ENCODE results near the gene EXOSC7.
A peak's percentile ranks its signal among the peaks of the same experiment; 100 is the strongest.
"Not testable (repeated sequence)": the region's sequence is repeated elsewhere in the genome, so short reads cannot be mapped to it uniquely, and the experiment has no call there.

The EXOSC7 gene

GRCh38 chr3:44976002-44976815 lies at the start of gene EXOSC7, which contains the start of gene ZDHHC3:
Gene EXOSC7, plus strand, starts transcription at chr3:44976244. Its CDS starts 34 bp downstream, at chr3:44976278.
Gene ZDHHC3, minus strand, starts transcription at chr3:44976174. Its CDS starts 16,738 bp downstream, at chr3:44959436.
- peak; percentile 86 for DNase-seq

GRCh38 chr3:44926921-44927320 lies 49.1 kb upstream of the EXOSC7 start:
- DNase-seq, result no peak

- no peak for DNase-seq
Observed at GRCh38 chr3:44927371-44927770, 48.7 kb upstream of the EXOSC7 start.

GRCh38 chr3:44929782-44930181 lies 46.3 kb upstream of the EXOSC7 start:
- no peak for DNase-seq

- DNase-seq, result no peak
Observed at GRCh38 chr3:44930911-44931310, 45.1 kb upstream of the EXOSC7 start.

GRCh38 chr3:44931791-44932190 lies 44.3 kb upstream of the EXOSC7 start:
- DNase-seq, result no peak

- no peak for DNase-seq
Observed at GRCh38 chr3:44932271-44932670, 43.8 kb upstream of the EXOSC7 start.

- DNase-seq, result no peak
Observed at GRCh38 chr3:44932986-44933944, 42.8 kb upstream of the EXOSC7 start.

- no peak for DNase-seq
Observed at GRCh38 chr3:44939581-44940036, 36.4 kb upstream of the EXOSC7 start.

- no peak for DNase-seq
Observed at GRCh38 chr3:44942202-44942921, 33.7 kb upstream of the EXOSC7 start.

- no peak for DNase-seq
Observed at GRCh38 chr3:44948239-44948638, 27.8 kb upstream of the EXOSC7 start.

- not testable (repeated sequence) for DNase-seq
Observed at GRCh38 chr3:44949770-44950169, 26.3 kb upstream of the EXOSC7 start.

- no peak for DNase-seq
Observed at GRCh38 chr3:44950275-44950734, 25.7 kb upstream of the EXOSC7 start.

- DNase-seq, result no peak
Observed at GRCh38 chr3:44952689-44953088, 23.4 kb upstream of the EXOSC7 start.

- DNase-seq, result no peak
Observed at GRCh38 chr3:44954304-44954703, 21.7 kb upstream of the EXOSC7 start.

- no peak for DNase-seq
Observed at GRCh38 chr3:44954962-44955361, 21.1 kb upstream of the EXOSC7 start.

GRCh38 chr3:44955917-44956316 lies 20.1 kb upstream of the EXOSC7 start:
- no peak for DNase-seq

GRCh38 chr3:44957986-44958385 lies 18.1 kb upstream of the EXOSC7 start:
- no peak for DNase-seq

GRCh38 chr3:44958386-44958785 lies 17.7 kb upstream of the EXOSC7 start:
- DNase-seq, result no peak

GRCh38 chr3:44960387-44961026 lies 15.5 kb upstream of the EXOSC7 start:
- peak; percentile 7 for DNase-seq

- DNase-seq, result no peak
Observed at GRCh38 chr3:44961888-44962287, 14.2 kb upstream of the EXOSC7 start.
